GF-D8 (cell line): Measurements from ENCODE around the gene CLPTM1L.
"Not testable (repeated sequence)": the region's sequence is repeated elsewhere in the genome, so short reads cannot be mapped to it uniquely, and the experiment has no call there.

ENCODE experiments used
- DNase-seq: peaks from one replicate; lab custom pipeline; 2025; lab: John Stamatoyannopoulos, UW

Gene CLPTM1L

DNA sequence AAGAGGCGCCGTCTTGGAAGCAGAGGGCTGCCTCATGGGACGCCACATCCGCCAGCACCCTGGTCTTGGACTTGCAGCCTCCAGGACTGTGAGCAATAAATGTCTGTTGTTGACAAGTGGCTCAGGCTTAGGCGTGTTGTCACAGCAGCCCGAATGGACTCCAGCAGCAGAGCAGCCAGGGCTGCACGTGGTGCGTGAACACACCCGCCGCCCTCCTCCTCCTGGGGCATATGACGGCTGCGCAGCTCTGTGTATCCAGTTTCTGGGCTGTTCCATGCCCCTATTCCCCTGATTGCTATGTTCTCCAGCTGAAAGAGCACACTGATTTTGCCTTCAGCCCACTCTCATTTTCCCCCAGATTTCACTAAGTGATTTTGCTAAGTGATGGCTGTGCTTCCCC lies 36.0 kb upstream of the CLPTM1L start:
- DNase-seq: no peak

- DNase-seq: no peak
Observed at GRCh38 chr5:1380011-1380817, 35.3 kb upstream of the CLPTM1L start.

- no peak for DNase-seq
Observed at GRCh38 chr5:1378866-1379659, 34.2 kb upstream of the CLPTM1L start.

DNA sequence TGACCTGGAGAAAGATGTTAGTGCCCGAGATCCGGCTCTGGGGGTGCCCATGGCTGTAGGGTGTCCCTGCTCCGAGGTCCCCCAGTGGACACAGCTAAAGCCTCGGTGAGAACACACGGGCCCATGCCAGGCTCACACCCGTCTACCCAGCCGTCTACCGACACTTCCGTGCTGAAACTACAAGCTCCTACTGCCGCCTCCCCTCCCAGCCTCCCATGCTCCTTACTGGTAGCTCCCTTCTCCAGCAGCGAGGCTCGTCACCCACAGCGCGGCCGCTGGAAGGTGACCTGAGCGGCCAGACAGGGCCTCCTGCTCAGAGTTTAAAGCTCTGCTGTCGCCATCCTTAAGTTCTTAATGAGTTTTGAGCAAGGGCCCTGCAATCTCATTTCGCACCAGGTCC lies 33.2 kb upstream of the CLPTM1L start:
- DNase-seq: no peak

GRCh38 chr5:1376981-1377380 lies 32.1 kb upstream of the CLPTM1L start:
- no peak for DNase-seq

DNA sequence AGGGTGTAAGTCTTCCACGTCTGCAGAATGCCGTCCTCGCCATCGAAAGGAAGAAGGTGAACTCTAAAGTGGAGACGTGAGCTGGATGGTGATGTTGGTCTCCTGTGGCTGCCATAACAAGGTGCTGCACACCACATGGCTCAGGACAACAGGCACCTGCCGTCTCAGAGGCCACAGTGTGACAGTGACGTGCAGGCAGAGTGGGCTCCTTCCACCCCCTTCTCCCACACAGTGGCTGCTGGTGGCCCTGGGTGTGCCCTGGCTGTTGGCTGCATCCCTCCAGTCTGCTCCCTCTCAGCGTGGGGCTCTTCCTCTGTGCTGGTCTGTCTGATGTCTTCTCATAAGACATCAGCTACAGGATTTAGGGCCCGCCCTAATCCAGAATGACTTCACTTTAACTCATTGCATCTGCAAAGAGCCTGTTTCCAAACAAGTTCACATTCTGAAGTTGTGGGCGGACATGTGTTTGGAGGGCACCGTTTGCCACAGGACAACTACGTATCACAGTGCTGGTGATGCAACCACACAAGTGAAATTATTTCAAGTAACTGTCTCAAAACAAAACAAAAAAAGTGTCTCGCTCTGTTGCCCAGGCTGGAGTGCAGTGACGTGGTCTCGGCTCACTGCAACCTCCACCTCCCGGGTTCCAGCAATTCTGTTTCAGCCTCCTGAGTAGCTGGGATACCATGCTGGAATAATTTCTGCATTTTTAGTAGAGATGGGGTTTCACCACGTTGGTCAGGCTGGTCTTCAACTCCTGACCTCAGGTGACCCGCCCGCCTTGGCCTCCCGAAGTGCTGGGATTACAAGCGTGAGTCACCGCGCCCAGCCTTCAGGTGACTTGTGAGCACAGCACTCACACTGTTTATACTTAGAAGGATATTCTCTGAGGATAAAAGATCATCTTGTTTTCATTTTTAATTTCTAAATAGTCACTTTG lies 31.2 kb upstream of the CLPTM1L start:
- DNase-seq: no peak

DNA sequence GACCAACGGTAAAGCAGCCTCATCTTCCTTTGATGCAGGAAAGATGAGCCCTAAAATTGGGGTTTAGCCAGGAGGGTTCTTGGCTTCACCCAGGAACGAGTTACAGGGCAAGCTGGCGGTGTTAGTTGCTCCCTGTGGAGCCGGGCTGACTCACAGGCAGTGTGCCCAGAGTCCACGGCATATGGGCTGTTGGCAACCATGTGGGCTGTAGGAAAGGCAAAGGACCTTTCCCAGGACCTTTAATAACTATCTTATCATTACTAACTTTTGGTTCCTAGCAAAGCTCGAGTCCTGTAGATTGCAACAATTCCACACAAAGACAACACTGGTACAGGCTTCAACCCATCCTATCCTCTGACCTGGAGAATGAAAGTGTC lies 29.8 kb upstream of the CLPTM1L start:
- DNase-seq: no peak

DNA sequence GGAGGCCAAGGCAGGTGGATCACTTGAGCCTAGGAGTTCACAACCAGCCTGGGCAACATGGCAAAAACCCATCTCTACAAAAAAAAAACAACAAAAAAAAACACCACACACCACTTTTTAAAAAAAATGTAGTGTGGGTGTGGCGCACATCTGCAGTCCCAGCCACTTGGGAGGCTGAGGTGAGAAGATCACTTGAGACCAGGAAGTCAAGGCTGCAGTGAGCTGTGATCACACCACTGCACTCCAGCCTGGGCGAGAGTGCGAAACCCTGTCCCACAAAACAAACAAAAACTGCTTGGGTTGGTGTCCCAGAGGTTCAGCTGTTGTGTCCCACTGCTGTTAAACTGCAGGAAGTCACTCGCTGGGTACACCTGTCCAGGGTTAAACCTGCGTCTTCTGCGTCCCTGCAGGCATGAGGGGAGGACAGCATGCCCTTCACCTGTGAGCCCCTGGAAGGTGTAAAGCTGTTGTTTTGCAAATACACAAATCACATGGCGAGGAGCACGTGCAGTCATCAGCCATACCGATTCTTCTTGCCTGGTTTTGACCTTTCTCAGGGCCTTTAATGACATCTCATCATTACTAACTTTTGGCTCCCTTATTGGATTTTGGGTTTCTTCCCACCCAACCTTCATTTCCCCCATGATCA lies 29.3 kb upstream of the CLPTM1L start:
- DNase-seq: no peak

DNA sequence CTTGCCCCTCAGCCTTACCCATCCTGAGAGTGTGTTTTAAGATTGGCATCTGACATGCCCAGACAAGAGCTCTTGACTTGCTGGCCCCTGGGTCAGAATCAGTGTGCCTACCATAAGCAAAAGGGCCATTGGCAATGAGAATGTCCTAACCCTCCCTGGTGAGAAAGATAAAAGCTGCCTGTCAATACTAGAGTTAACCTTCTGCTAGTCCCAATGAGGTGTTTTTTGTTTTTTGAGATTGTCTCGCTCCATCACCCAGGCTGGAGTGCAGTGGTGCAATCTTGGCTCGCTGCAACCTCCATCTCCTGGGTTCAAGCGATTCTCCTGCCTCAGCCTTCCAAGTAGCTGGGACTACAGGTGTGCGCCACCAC lies 27.1 kb upstream of the CLPTM1L start:
- DNase-seq: not testable (repeated sequence)

- DNase-seq: no peak
Observed at GRCh38 chr5:1371218-1371971, 26.5 kb upstream of the CLPTM1L start.

- no peak for DNase-seq
Observed at GRCh38 chr5:1370006-1370405, 25.1 kb upstream of the CLPTM1L start.

DNA sequence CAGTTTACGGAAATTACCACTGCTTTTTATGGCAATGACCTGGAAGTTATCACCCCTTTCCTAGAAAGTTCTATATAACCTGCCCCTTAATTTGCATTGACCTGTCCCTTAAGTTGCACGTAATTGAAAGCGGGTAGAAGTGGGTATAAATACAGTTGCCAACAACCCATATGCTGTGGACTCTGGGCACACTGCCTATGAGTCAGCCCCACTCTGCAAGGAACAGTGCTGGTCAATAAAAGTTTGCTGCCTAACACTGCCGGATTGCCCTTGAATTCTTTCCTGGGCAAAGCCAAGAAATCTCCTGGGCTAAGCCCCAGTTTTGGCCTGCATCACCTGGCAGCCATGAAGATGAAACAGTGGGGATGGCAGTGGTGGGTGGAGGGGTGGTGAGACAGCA lies 23.9 kb upstream of the CLPTM1L start:
- DNase-seq: no peak

DNA sequence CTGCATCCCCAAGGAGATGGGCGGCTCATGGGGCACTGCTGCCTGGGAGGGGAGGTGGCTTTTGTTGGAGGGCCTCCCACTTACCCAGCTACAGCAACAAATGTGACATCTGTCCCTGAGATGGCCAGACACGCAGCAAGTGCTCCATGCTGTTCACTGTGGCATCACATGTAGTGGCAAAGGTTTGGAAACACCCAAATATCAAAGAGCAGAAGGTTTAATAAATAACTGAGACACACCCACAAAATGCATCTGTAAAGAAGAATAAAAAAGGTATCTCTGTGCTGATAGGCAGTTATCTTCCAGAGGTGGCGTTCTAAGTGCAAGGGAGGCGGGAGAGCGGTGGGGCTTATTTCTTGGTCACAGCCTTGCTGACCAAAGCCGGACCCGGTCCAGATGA lies 23.3 kb upstream of the CLPTM1L start:
- DNase-seq: no peak

- no peak for DNase-seq
Observed at GRCh38 chr5:1367149-1367548, 22.2 kb upstream of the CLPTM1L start.

- DNase-seq: no peak
Observed at GRCh38 chr5:1366514-1366913, 21.6 kb upstream of the CLPTM1L start.

GRCh38 chr5:1364211-1364610 lies 19.3 kb upstream of the CLPTM1L start:
- no peak for DNase-seq

GRCh38 chr5:1363581-1363980 lies 18.7 kb upstream of the CLPTM1L start:
- no peak for DNase-seq

DNA sequence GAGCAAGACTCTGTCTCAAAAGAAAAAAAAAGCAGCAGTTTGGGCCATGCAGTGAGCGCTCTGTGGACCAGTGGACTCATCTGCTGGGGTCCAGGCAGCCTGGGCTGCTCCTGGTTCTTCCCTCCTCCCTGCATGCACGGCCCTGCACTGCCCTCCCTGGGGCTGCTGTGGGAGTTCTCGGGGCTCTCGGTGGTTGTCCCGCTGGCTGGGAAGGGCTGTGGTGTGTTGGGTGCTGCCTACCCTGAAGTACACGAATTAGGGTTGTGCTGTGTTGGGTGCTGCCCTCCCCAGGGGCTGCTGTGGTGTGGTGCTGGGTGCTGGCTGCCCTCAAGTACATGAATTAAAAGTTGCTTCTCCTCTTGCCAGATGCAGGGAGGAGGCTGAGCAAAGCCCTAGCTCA lies 18.3 kb upstream of the CLPTM1L start:
- no peak for DNase-seq

GRCh38 chr5:1362242-1363015 lies 17.5 kb upstream of the CLPTM1L start:
- no peak for DNase-seq

DNA sequence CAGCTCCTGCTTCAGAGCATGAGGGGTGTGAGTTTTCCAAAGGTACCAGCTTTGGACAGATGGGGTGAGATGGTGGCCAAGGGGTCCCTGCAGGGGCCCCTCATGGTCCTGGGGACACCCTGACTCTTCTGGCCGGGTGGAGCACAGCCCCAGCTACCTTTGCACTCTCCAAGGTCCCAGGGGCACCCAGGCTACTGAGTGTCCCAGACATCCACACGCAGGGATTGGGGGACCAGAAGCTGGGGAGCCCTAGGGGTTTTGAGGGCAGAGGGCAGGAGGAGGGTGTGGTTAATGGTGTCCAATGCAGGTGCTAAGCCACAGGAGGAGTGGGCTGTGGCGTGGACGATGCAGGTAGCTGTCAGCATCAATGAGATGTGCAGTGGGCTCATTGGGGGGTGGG lies 16.0 kb upstream of the CLPTM1L start:
- DNase-seq: no peak
